OCI-LY1 (cell line): ENCODE results near the gene CD96.

Experiments
- H2AFZ ChIP-seq: fragments of 200-600 bp; sonication (generic), shearing (Covaris generic); 2 replicates; pipeline ENCODE4 v1.6.0; 2014; ENCODE audit warnings: antibody characterized with exemption, mild to moderate bottlenecking, low read length
- H3F3A ChIP-seq: fragments of 200-600 bp; sonication (generic), shearing (Covaris generic); 2 replicates; pipeline ENCODE4 v1.6.0; 2014; ENCODE audit warnings: mild to moderate bottlenecking, antibody characterized with exemption, low read length, moderate library complexity; ENCODE audit not compliant: insufficient read depth
- H3K27ac ChIP-seq: fragments of 200-600 bp; sonication (generic); 2 replicates; pipeline ENCODE4 v1.5.1; 2014; ENCODE audit warnings: low read length, mixed run types, mild to moderate bottlenecking, low read depth; ENCODE audit not compliant: poor library complexity, severe bottlenecking
- H3K27me3 ChIP-seq: fragments of 200-600 bp; sonication (generic); 2 replicates; pipeline ENCODE4 v1.6.0; 2014; ENCODE audit warnings: antibody characterized with exemption, mild to moderate bottlenecking, low read length, moderate library complexity; ENCODE audit not compliant: insufficient read depth
- H3K36me3 ChIP-seq: fragments of 200-600 bp; sonication (generic); 2 replicates; pipeline ENCODE4 v1.6.1; 2014; ENCODE audit warnings: mild to moderate bottlenecking, antibody characterized with exemption, low read length, moderate library complexity, mixed read lengths; ENCODE audit not compliant: insufficient read depth
- H3K4me1 ChIP-seq: fragments of 200-600 bp; sonication (generic); 2 replicates; pipeline ENCODE4 v1.5.1; 2014; ENCODE audit warnings: mild to moderate bottlenecking, low read length, moderate library complexity; ENCODE audit not compliant: insufficient read depth, severe bottlenecking
- H3K4me2 ChIP-seq: fragments of 200-600 bp; sonication (generic), shearing (Covaris generic); 2 replicates; pipeline ENCODE4 v1.6.1; 2014; ENCODE audit warnings: low read length
- H3K4me3 ChIP-seq: fragments of 200-600 bp; sonication (generic); 2 replicates; pipeline ENCODE4 v1.5.1; 2014; ENCODE audit warnings: low read length, low read depth, mild to moderate bottlenecking, mixed read lengths; ENCODE audit not compliant: poor library complexity, severe bottlenecking
- H3K79me2 ChIP-seq: fragments of 200-600 bp; shearing (Covaris generic); 2 replicates; pipeline ENCODE4 v1.6.1; 2016; ENCODE audit warnings: mixed run types, low read length, mixed read lengths; ENCODE audit not compliant: insufficient read depth
- H3K9ac ChIP-seq: fragments of 200-600 bp; sonication (generic), shearing (Covaris generic); 2 replicates; pipeline ENCODE4 v1.6.1; 2014; ENCODE audit warnings: mild to moderate bottlenecking, low read length, mixed read lengths
- H3K9me2 ChIP-seq: fragments of 200-600 bp; sonication (generic), shearing (Covaris generic); 2 replicates; pipeline ENCODE4 v1.6.1; 2014; ENCODE audit warnings: low read depth, mild to moderate bottlenecking, low read length, mixed read lengths
- H3K9me3 ChIP-seq: fragments of 200-600 bp; shearing (Covaris generic); 2 replicates; pipeline ENCODE4 v1.6.1; 2014; ENCODE audit warnings: low read length, mixed read lengths
- H4K20me1 ChIP-seq: fragments of 200-600 bp; sonication (generic), shearing (Covaris generic); 2 replicates; pipeline ENCODE4 v1.6.0; 2016; ENCODE audit warnings: mild to moderate bottlenecking, low read length; ENCODE audit not compliant: insufficient read depth
- CTCF ChIP-seq: fragments of 200-600 bp; sonication (generic), shearing (Covaris generic); IDR thresholded peaks from 2 replicates; pipeline ENCODE4 v1.5.1; 2017; ENCODE audit warnings: mild to moderate bottlenecking, antibody characterized with exemption, low read length, moderate library complexity, mixed read lengths
- EZH2 ChIP-seq: fragments of 200-600 bp; sonication (generic), shearing (Covaris generic); IDR thresholded peaks from 2 replicates; pipeline ENCODE4 v1.8.0; 2017; ENCODE audit warnings: borderline replicate concordance, mixed run types, mild to moderate bottlenecking, antibody characterized with exemption, low read length, moderate library complexity, mixed read lengths

The CD96 gene

GRCh38 chr3:111585217-111585616 lies 43.2 kb downstream of the CD96 start:
- no peak overlapping the region for H3K9ac ChIP-seq

GRCh38 chr3:111588527-111588926 lies 46.5 kb downstream of the CD96 start:
- no peaks in the 10 kb centered on the region for H4K20me1 ChIP-seq
- no peak overlapping the region for H3K4me2 ChIP-seq
- no peaks in the 10 kb centered on the region for H3K79me2 ChIP-seq
- peaks cover 29% of the 10 kb centered on the region for H3K4me1 ChIP-seq
- H3K9me2 ChIP-seq, result no peaks in the 10 kb centered on the region
- H3F3A ChIP-seq, result no peaks in the 10 kb centered on the region
- H3K9ac ChIP-seq, result no peak overlapping the region
- H2AFZ ChIP-seq, result no peak overlapping the region
- no peaks in the 10 kb centered on the region for H3K9me3 ChIP-seq
- H3K27ac ChIP-seq, result no peak overlapping the region
- H3K27me3 ChIP-seq, result no peaks in the 10 kb centered on the region
- TF ChIP-seq CTCF (no peak), EZH2 (no peak)
- no peak overlapping the region for H3K4me3 ChIP-seq
- no peaks in the 10 kb centered on the region for H3K36me3 ChIP-seq

More at GRCh38 chr3:111585217-111585616, 43.2 kb downstream of the CD96 start:
- H3K27me3 ChIP-seq, result no peaks in the 10 kb centered on the region
- H3K9me3 ChIP-seq, result no peaks in the 10 kb centered on the region
- H3K9me2 ChIP-seq, result no peaks in the 10 kb centered on the region
- H4K20me1 ChIP-seq, result no peaks in the 10 kb centered on the region
- peaks cover 5% of the 10 kb centered on the region for H3K4me1 ChIP-seq
- H3K27ac ChIP-seq, result no peak overlapping the region
- H3K79me2 ChIP-seq, result no peaks in the 10 kb centered on the region
- no peak overlapping the region for H3K4me3 ChIP-seq
- H3K4me2 ChIP-seq, result no peak overlapping the region
- no peak for TF ChIP-seq EZH2
- TF ChIP-seq CTCF, result no peak
- H2AFZ ChIP-seq, result no peak overlapping the region
- no peaks in the 10 kb centered on the region for H3K36me3 ChIP-seq
- H3F3A ChIP-seq, result no peaks in the 10 kb centered on the region

GRCh38 chr3:111589303-111590142 lies 47.5 kb downstream of the CD96 start:
- TF ChIP-seq CTCF (no peak), EZH2 (no peak)
- H3K36me3 ChIP-seq, result no peaks in the 10 kb centered on the region
- no peaks in the 10 kb centered on the region for H3K9me3 ChIP-seq
- no peaks in the 10 kb centered on the region for H3K79me2 ChIP-seq
- no peaks in the 10 kb centered on the region for H3F3A ChIP-seq
- no peaks in the 10 kb centered on the region for H3K27me3 ChIP-seq
- no peaks in the 10 kb centered on the region for H3K9me2 ChIP-seq
- no peak overlapping the region for H3K4me3 ChIP-seq
- H2AFZ ChIP-seq, result no peak overlapping the region
- H3K4me1 ChIP-seq, result peaks cover 39% of the 10 kb centered on the region
- H3K9ac ChIP-seq, result no peak overlapping the region
- no peak overlapping the region for H3K27ac ChIP-seq
- H4K20me1 ChIP-seq, result no peaks in the 10 kb centered on the region
- H3K4me2 ChIP-seq, result no peak overlapping the region
